A673 (cell line): ENCODE measurements around the gene CHCHD6. TPM values are rescaled to one million over a fixed set of nuclear protein-coding genes. Genes with fewer than 3 reads are reported as not detected.

ENCODE experiments used
- Bru-seq: library from RNA; stranded (reverse); fragments of 400-500 nt; gene quantifications from one replicate; lab custom pipeline; 2021; lab: Mats Ljungman, UMichigan
- BruChase-seq, 2 experiments: library from RNA; stranded (reverse); fragments of 400-500 nt; gene quantifications; one replicate each; lab custom pipeline; 2021; lab: Mats Ljungman, UMichigan
- BruUV-seq: library from RNA; stranded (reverse); fragments of 400-500 nt; replicated peaks from 2 replicates; lab custom pipeline; 2021; lab: Mats Ljungman, UMichigan
- CTCF ChIA-PET: fragments of 300-600 bp; sonication (Branson Sonifier 250); formaldehyde crosslinking; loops from one replicate; lab custom pipeline; 2022; ENCODE audit warnings: antibody characterized with exemption; lab: Charles Lee
- POLR2A ChIA-PET: fragments of 300-600 bp; sonication (Branson Sonifier 250); formaldehyde crosslinking; loops from one replicate; lab custom pipeline; 2022; ENCODE audit warnings: antibody characterized with exemption; ENCODE audit not compliant: low non-redundant PET; lab: Charles Lee
- DNase-seq: peaks from one replicate; pipeline ENCODE4 v3.0.0-alpha.2; 2015; ENCODE audit warnings: low spot score
- H3K27ac ChIP-seq: fragments of 200-600 bp; sonication (generic); 2 replicates; pipeline ENCODE4 v1.5.1; 2016; ENCODE audit warnings: mixed run types, low read depth, mild to moderate bottlenecking, mixed read lengths, antibody characterized with exemption, low read length; ENCODE audit not compliant: poor library complexity, severe bottlenecking
- H3K27me3 ChIP-seq: fragments of 200-600 bp; sonication (generic); replicated peaks from 2 replicates; pipeline ENCODE4 v1.6.1; 2017; ENCODE audit warnings: mixed run types, low read depth, mild to moderate bottlenecking, mixed read lengths, antibody characterized with exemption, low read length; ENCODE audit not compliant: insufficient read depth, poor library complexity
- H3K36me3 ChIP-seq: fragments of 200-600 bp; sonication (generic); 2 replicates; pipeline ENCODE4 v1.6.1; 2016; ENCODE audit warnings: mixed run types, mild to moderate bottlenecking, mixed read lengths, antibody characterized with exemption, low read length; ENCODE audit not compliant: insufficient read depth, poor library complexity, severe bottlenecking
- H3K4me1 ChIP-seq: fragments of 200-600 bp; sonication (generic); 2 replicates; pipeline ENCODE4 v1.6.1; 2017; ENCODE audit warnings: mixed run types, mild to moderate bottlenecking, mixed read lengths, antibody characterized with exemption, low read length; ENCODE audit not compliant: insufficient read depth, poor library complexity, severe bottlenecking
- H3K4me3 ChIP-seq: fragments of 200-600 bp; sonication (generic); 2 replicates; pipeline ENCODE4 v1.5.1; 2016; ENCODE audit warnings: low read depth, mixed run types, mild to moderate bottlenecking, mixed read lengths, low read length; ENCODE audit not compliant: poor library complexity, severe bottlenecking
- H3K9me3 ChIP-seq: fragments of 200-600 bp; sonication (generic); 2 replicates; pipeline ENCODE4 v1.6.1; 2016; ENCODE audit warnings: mixed run types, low read depth, mild to moderate bottlenecking, mixed read lengths, antibody characterized with exemption, low read length; ENCODE audit not compliant: poor library complexity, severe bottlenecking
- CTCF ChIP-seq: fragments of 300-800, 200-600 bp; sonication (generic); conservative IDR thresholded peaks from 2 replicates; pipeline ENCODE4 v1.5.1; 2017; ENCODE audit warnings: low read depth, mild to moderate bottlenecking, antibody characterized with exemption, low read length, moderate library complexity, mixed read lengths
- EZH2 ChIP-seq: fragments of 200-600 bp; sonication (generic); IDR thresholded peaks from 2 replicates; pipeline ENCODE4 v1.6.1; 2017; ENCODE audit warnings: borderline replicate concordance, low read depth, mild to moderate bottlenecking, mixed read lengths, antibody characterized with exemption, low read length; ENCODE audit not compliant: poor library complexity, severe bottlenecking
- intact Hi-C: fragments of 100-400 bp; cut with micrococcal nuclease; formaldehyde crosslinking; loops from one replicate; pipeline ENCODE4 v1.10.0; 2022; ENCODE audit not compliant: unreplicated experiment
- long read RNA-seq: library from polyadenylated mRNA; stranded (forward); transcript quantifications from one replicate; pipeline ENCODE4 v2.0.0, GENCODE V29; 2022
- total RNA-seq: library from RNA; stranded (reverse); gene quantifications from 2 replicates; pipeline ENCODE4 v1.2.3, GENCODE V29; 2021

CHCHD6 gene
- total RNA-seq: 23.3 and 24.8 TPM in 2 replicates
- percentile 67 among the genes with signal in this experiment for Bru-seq, nascent RNA
- percentile 60 among the genes with signal in this experiment for BruChase-seq, experiment 1, labeled RNA remaining after a 2-hour chase
- percentile 63 among the genes with signal in this experiment for BruChase-seq, experiment 2, labeled RNA remaining after a 6-hour chase
- long read RNA-seq, transcript CHCHD6-201 (8 exons, 1,006 nt): major isoform, 28 of 38 reads
- long read RNA-seq, partial matches to known transcripts: 5 of 38 reads
- long read RNA-seq, other reads (novel, unspliced or antisense): 5 of 38 reads

GRCh38 chr3:126703512-126704493, at the start of gene CHCHD6:
TSS of gene CHCHD6 (plus strand) at chr3:126704240. CDS start at chr3:126704313, 73 bp downstream.
- peak within 1 kb of the TSS; percentile 87 for H3K4me3 ChIP-seq
- intact Hi-C loops: no loop called here
- ChIA-PET POLR2A (no interaction called here), CTCF (no interaction called here)
- H3K27ac ChIP-seq: peak within 1 kb of the TSS; percentile 67
- peaks cover 6% of the 10 kb centered on the region for H3K4me1 ChIP-seq
- H3K9me3 ChIP-seq: no peaks in the 10 kb centered on the region
- peak; percentile 97 for DNase-seq
- TF ChIP-seq EZH2: no peak
- peak; percentile 21; the same call in 1 of the 2 replicates for TF ChIP-seq CTCF
- no TSS peak for BruUV-seq
- H3K36me3 ChIP-seq: no peaks in the 10 kb centered on the region
- H3K27me3 ChIP-seq: no peaks in the 10 kb centered on the region

GRCh38 chr3:126654571-126655383, 49.3 kb upstream of the CHCHD6 start, which contains the start of gene TXNRD3:
TSS of gene TXNRD3 (minus strand) at chr3:126655124.
- H3K4me1 ChIP-seq: no peaks in the 10 kb centered on the region
- intact Hi-C loops: loop anchor here (10.0 kb wide), 1 partner anchor 130 kb away; the partner anchor contains the start of gene CHST13
- peak within 1 kb of the TSS; percentile 64 for H3K27ac ChIP-seq
- peak; percentile 59 for DNase-seq
- H3K27me3 ChIP-seq: no peaks in the 10 kb centered on the region
- no TSS peak for BruUV-seq
- no peaks in the 10 kb centered on the region for H3K36me3 ChIP-seq
- ChIA-PET CTCF (no interaction called here), POLR2A (no interaction called here)
- H3K9me3 ChIP-seq: peaks cover 4% of the 10 kb centered on the region
- no peak for TF ChIP-seq CTCF
- TF ChIP-seq EZH2: no peak
- peak within 1 kb of the TSS; percentile 60 for H3K4me3 ChIP-seq

- Histone ChIP-seq H3K4me1 (no peaks in the 10 kb centered on the region), H3K4me3 (no peak overlapping the region), H3K9me3 (peaks cover 7% of the 10 kb centered on the region), H3K36me3 (no peaks in the 10 kb centered on the region), H3K27me3 (peaks cover 9% of the 10 kb centered on the region), H3K27ac (no peak overlapping the region)
- intact Hi-C loops: loop anchor here (10.0 kb wide), 1 partner anchor 131 kb away; the partner anchor contains the start of gene CHST13
- POLR2A ChIA-PET: no interaction called here
- CTCF ChIA-PET: no interaction called here
- no TSS peak for BruUV-seq
- no peak for DNase-seq
- TF ChIP-seq CTCF (no peak), EZH2 (no peak)
Measured at GRCh38 chr3:126655887-126656286, 48.2 kb upstream of the CHCHD6 start.
